ENCODE results near the gene ZNF862.
"Not testable (repeated sequence)": the region's sequence is repeated elsewhere in the genome, so short reads cannot be mapped to it uniquely, and the experiment has no call there.

Gene ZNF862

GRCh38 chr7:149882248-149883047 is 44.3 kb downstream of the ZNF862 start:
- no peak for DNase-seq

GRCh38 chr7:149883048-149883438 is 44.9 kb downstream of the ZNF862 start:
- no peak for DNase-seq

- DNase-seq: peak; percentile 18
These were observed 45.3 kb downstream of the ZNF862 start for GRCh38 chr7:149883452-149883861.

- DNase-seq: no peak
These were observed 45.8 kb downstream of the ZNF862 start for GRCh38 chr7:149884016-149884415.

- DNase-seq: no peak
These were observed 46.4 kb downstream of the ZNF862 start for GRCh38 chr7:149884541-149884940.

- DNase-seq: no peak
These were observed 47.2 kb downstream of the ZNF862 start for GRCh38 chr7:149885191-149886017.

GRCh38 chr7:149886018-149886415 is 47.8 kb downstream of the ZNF862 start:
- no peak for DNase-seq

- no peak for DNase-seq
These were observed 49.1 kb downstream of the ZNF862 start for GRCh38 chr7:149887311-149887710.

GRCh38 chr7:149890715-149891114 is 52.5 kb downstream of the ZNF862 start:
- not testable (repeated sequence) for DNase-seq

- DNase-seq: not testable (repeated sequence)
These were observed 56.8 kb downstream of the ZNF862 start for GRCh38 chr7:149894957-149895356.

- DNase-seq: not testable (repeated sequence)
These were observed 69.7 kb downstream of the ZNF862 start for GRCh38 chr7:149907776-149908376.

- not testable (repeated sequence) for DNase-seq
These were observed 72.0 kb downstream of the ZNF862 start for GRCh38 chr7:149910219-149910618.

GRCh38 chr7:149912126-149912525 is 74.0 kb downstream of the ZNF862 start:
- DNase-seq: not testable (repeated sequence)
